K562 (cell line): ENCODE results near the gene SALL3. TPM values are rescaled to one million over a fixed set of nuclear protein-coding genes. Genes with fewer than 3 reads are reported as not detected.

Experiments used
- ATAC-seq: fragments of 200-7000 bp; cut with Tn5 transposase; 3 replicates; pipeline ENCODE4 v1.9.1; 2020; ENCODE audit warnings: moderate library complexity
- BruUV-seq: library from RNA; stranded (reverse); fragments of 400-500 nt; replicated peaks from 2 replicates; lab custom pipeline; 2021; lab: Mats Ljungman, UMichigan
- CTCF ChIA-PET: fragments of 300-600 bp; formaldehyde crosslinking; extraction: SDS; loops from one replicate; lab custom pipeline; 2021; ENCODE audit warnings: low intra/inter-chr PET ratio; lab: Yijun Ruan, JAX
- POLR2A ChIA-PET: fragments of 300-600, 350-650 bp; sonication (Branson Sonifier 250); formaldehyde crosslinking; extraction: SDS; loops from one replicate; lab custom pipeline; 2021; ENCODE audit warnings: antibody characterized with exemption, inconsistent platforms; lab: Yijun Ruan, JAX
- DNase-seq, 4 experiments: peaks; one replicate each; pipeline versions ENCODE4 v3.0.0 to v3.0.0-alpha.2; 2011 to 2018; ENCODE audit warnings: low spot score in 3 of 4, mixed read lengths in 3 of 4; ENCODE audit errors: extremely low read depth in 1 of 4
- FAIRE-seq: peaks from 2 replicates; lab custom pipeline; 2011; peaks lifted over from hg19 to GRCh38; lab: Jason Lieb, UNC
- H2AFZ ChIP-seq: 2 replicates; pipeline ENCODE4 v1.6.0; 2011; ENCODE audit warnings: low read depth, low read length, control low read depth, inconsistent platforms
- H3K27ac ChIP-seq: fragments of 200-600 bp; 3 replicates; pipeline ENCODE4 v1.8.0; 2011; ENCODE audit warnings: low read depth, mild to moderate bottlenecking, control low read depth, inconsistent platforms, low read length, moderate library complexity, mixed read lengths; ENCODE audit errors: extremely low read depth
- H3K27me3 ChIP-seq, 2 experiments: fragments of 300-600 bp in 1 of 2; 2 replicates in 1 of 2; 3 replicates in 1 of 2; pipeline versions ENCODE4 v1.6.0 to v1.8.0; 2011; ENCODE audit warnings: inconsistent platforms in 2 of 2, low read length in 2 of 2, mild to moderate bottlenecking in 1 of 2, mixed read lengths in 1 of 2, moderate library complexity in 1 of 2; ENCODE audit not compliant: control insufficient read depth in 2 of 2, insufficient read depth in 2 of 2
- H3K36me3 ChIP-seq: fragments of 300-600 bp; 3 replicates; pipeline ENCODE4 v1.8.0; 2011; ENCODE audit warnings: mild to moderate bottlenecking, low read length, inconsistent platforms; ENCODE audit not compliant: control insufficient read depth, insufficient read depth
- H3K4me1 ChIP-seq, 2 experiments: fragments of 200-600 bp in 1 of 2; replicated peaks in 1 of 2; 2 replicates in 1 of 2; 3 replicates in 1 of 2; pipeline versions ENCODE4 v1.5.1 to v1.8.0; 2011; ENCODE audit warnings: inconsistent platforms in 2 of 2, low read length in 2 of 2, mild to moderate bottlenecking in 1 of 2, mixed read lengths in 1 of 2, moderate library complexity in 1 of 2; ENCODE audit not compliant: control insufficient read depth in 2 of 2, insufficient read depth in 2 of 2
- H3K4me2 ChIP-seq: 2 replicates; pipeline ENCODE4 v1.6.1; 2011; ENCODE audit warnings: low read length, control low read depth, inconsistent platforms, mixed read lengths; ENCODE audit not compliant: insufficient read depth
- H3K4me3 ChIP-seq: fragments of 200-600 bp; sonication (generic), shearing (Covaris generic); 2 replicates; pipeline ENCODE4 v1.5.1; 2016; ENCODE audit warnings: control low read depth, inconsistent platforms
- H3K79me2 ChIP-seq: fragments of 200-600 bp; 3 replicates; pipeline ENCODE4 v1.8.0; 2011; ENCODE audit warnings: low read length, inconsistent platforms; ENCODE audit not compliant: control insufficient read depth, insufficient read depth
- H3K9ac ChIP-seq, 2 experiments: 2 replicates each; pipeline versions ENCODE4 v1.6.0 to v1.6.1; 2011; ENCODE audit warnings: low read depth in 2 of 2, low read length in 2 of 2, control low read depth in 1 of 2, inconsistent platforms in 1 of 2, mild to moderate bottlenecking in 1 of 2, mixed read lengths in 1 of 2; ENCODE audit not compliant: insufficient read depth in 1 of 2
- H3K9me1 ChIP-seq: one replicate; pipeline ENCODE4 v1.6.0; 2011; ENCODE audit warnings: inconsistent platforms, mild to moderate bottlenecking, low read length, moderate library complexity; ENCODE audit not compliant: control insufficient read depth, insufficient read depth
- H3K9me3 ChIP-seq: replicated peaks from 2 replicates; pipeline ENCODE4 v1.5.1; 2011; ENCODE audit warnings: low read depth, low read length, inconsistent platforms; ENCODE audit not compliant: control insufficient read depth, insufficient read depth
- H4K20me1 ChIP-seq: replicated peaks from 2 replicates; pipeline ENCODE4 v1.6.1; 2011; ENCODE audit warnings: low read length, inconsistent platforms, mixed read lengths; ENCODE audit not compliant: control insufficient read depth, insufficient read depth
- DMBX1 ChIP-seq: fragments of 250-450 bp; sonication (Bioruptor Pico); IDR thresholded peaks from 2 replicates; pipeline ENCODE4 v1.8.0; 2022; ENCODE audit warnings: inconsistent platforms, mild to moderate bottlenecking, moderate library complexity, borderline replicate concordance
- EWSR1 ChIP-seq: fragments of 450-650 bp; IDR thresholded peaks from 2 replicates; pipeline ENCODE4 v1.6.1; 2018; ENCODE audit warnings: borderline replicate concordance, mild to moderate bottlenecking, low read depth, moderate library complexity; ENCODE audit not compliant: partially characterized antibody
- GTF2E2 ChIP-seq: fragments of 200-800 bp; sonication (Bioruptor generic); IDR thresholded peaks from 2 replicates; pipeline ENCODE4 v1.6.1; 2016; ENCODE audit warnings: missing genetic modification characterization, missing compliant biosample characterization
- NCOA6 ChIP-seq: fragments of 450-650 bp; IDR thresholded peaks from 2 replicates; pipeline ENCODE4 v1.6.1; 2017; ENCODE audit warnings: mild to moderate bottlenecking
- RBM14 ChIP-seq: fragments of 200-400 bp; formaldehyde crosslinking; IDR thresholded peaks from 2 replicates; pipeline ENCODE4 v1.6.1; 2018; ENCODE audit warnings: low read depth, mild to moderate bottlenecking, low read length, moderate library complexity, borderline replicate concordance; ENCODE audit not compliant: insufficient read depth
- ZFP36 ChIP-seq: fragments of 150-350 bp; IDR thresholded peaks from 2 replicates; pipeline ENCODE4 v1.6.1; 2018; ENCODE audit warnings: low read length, low read depth; ENCODE audit not compliant: partially characterized antibody
- ZFP91 ChIP-seq: sonication (generic); formaldehyde crosslinking; IDR thresholded peaks from 2 replicates; pipeline ENCODE4 v1.8.0; 2022; ENCODE audit warnings: mild to moderate bottlenecking, missing genetic modification reagents
- WGBS: fragments of 100-300 bp; shearing (Covaris generic); methylation state at CpG from one replicate; pipeline ENCODE4 v1.1.6; 2016; ENCODE audit warnings: low coverage, mixed read lengths; ENCODE audit not compliant: insufficient coverage; ENCODE audit errors: missing lambda C conversion rate; 5-methylcytosine and 5-hydroxymethylcytosine counted together
- in situ Hi-C: fragments of 300-500 bp; cut with MboI; formaldehyde crosslinking; loops from 4 replicates; pipeline ENCODE4 v1.15.0; 2018; ENCODE audit warnings: inconsistent platforms, mixed read lengths
- intact Hi-C: fragments of 100-400 bp; cut with micrococcal nuclease; formaldehyde crosslinking; loops from 2 replicates; pipeline ENCODE4 v1.14.2; 2022
- polyA plus RNA-seq, 8 experiments: library from polyadenylated mRNA; depleted of rRNA in 4 of 8; stranded (reverse) in 5 of 8; unstranded in 3 of 8; fragments of >200 nt; fragmentation: Nextera tagmentation in 2 of 8; fragmentation: Illumina TruSeq in 1 of 8; extraction: Ambion mirVana in 2 of 8; extraction: Trizol in 1 of 8; gene quantifications; 2 replicates each; pipeline versions ENCODE4 v1.2.1 to v1.2.3, GENCODE V29; 2011 to 2014; ENCODE audit warnings: inconsistent platforms in 1 of 8, missing spikeins in 1 of 8
- total RNA-seq, 7 experiments: library from RNA; depleted of rRNA in 6 of 7; stranded (reverse); fragments of >200 nt in 6 of 7; fragmentation: Illumina TruSeq in 2 of 7; extraction: Trizol in 2 of 7; gene quantifications; 2 replicates each; pipeline versions ENCODE4 v1.2.1 to v1.2.3, GENCODE V29; 2011 to 2021; ENCODE audit warnings: low replicate concordance in 1 of 7

Gene SALL3
- total and polyA plus RNA-seq, 9 of the 15 experiments (the other 6 are each of a cell fraction or from before 2014, with no cell fraction given) = not detected

GRCh38 chr18:78978349-78979055 is 1.1 kb upstream of the SALL3 start (continued):
- TF ChIP-seq EWSR1 (no peak), GTF2E2 (tag) (no peak), RBM14 (no peak)

DNA sequence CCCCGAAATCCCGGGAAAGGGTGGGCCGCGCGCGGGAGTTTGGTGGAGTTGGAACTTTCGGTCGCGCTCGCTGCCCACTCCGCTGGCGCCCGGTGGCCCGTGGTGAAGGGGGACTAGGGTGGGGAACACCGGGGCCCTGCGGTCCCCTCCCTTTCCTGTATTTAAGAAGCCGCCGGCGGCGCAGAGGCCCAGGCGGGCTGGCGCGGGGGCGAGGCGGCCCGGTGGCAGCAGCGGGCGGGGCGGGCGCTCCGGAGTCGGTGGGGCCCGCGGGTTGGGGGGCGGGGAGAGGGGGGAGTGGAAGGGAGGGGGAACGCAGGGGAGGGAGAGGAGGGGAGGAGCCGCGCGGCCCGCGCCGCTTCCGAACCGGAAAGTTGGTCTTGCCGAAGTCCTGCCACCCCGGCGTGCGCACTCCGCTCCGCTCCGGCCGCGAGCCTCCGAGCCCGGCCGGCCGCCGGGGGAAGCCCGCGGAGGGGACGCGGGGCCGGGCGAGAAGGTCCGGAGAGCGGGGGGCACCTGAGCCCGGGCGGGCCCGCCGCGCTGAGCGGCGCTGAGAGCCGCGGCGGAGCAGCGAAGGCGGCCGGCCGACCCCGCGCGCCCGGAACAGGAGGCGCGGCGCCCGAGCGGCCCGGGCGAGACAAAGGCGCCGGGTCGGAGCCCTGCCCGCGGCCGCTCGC is 425 bp upstream of the SALL3 start:
- Histone ChIP-seq H3K27me3 (0 out of 5 replicates have a peak, but pooled peaks cover 0 to 5% of the 10 kb centered on the region in 2 experiments), H3K4me2 (no peak overlapping the region), H3K9me3 (no peaks in the 10 kb centered on the region), H3K9ac (no peak overlapping the region), H3K79me2 (no peaks in the 10 kb centered on the region), H3K4me1 (no peaks in the 10 kb centered on the region), H4K20me1 (no peaks in the 10 kb centered on the region), H3K36me3 (no peaks in the 10 kb centered on the region), H3K27ac (no peak overlapping the region), H2AFZ (no peak overlapping the region), H3K9me1 (no peaks in the 10 kb centered on the region), H3K4me3 (no peak overlapping the region)
- TF ChIP-seq ZFP36 (no peak), DMBX1 (CRISPR knock-in tag) (no peak), NCOA6 (no peak), ZFP91 (no peak)
- BruUV-seq = no TSS peak
- intact Hi-C loops = no loop called here
- ATAC-seq (no peak), FAIRE-seq (no peak), DNase-seq (no peak)
- ChIA-PET CTCF (no interaction called here), POLR2A (no interaction called here)
- WGBS = no CpG with 5 or more reads among the region's 98 CpGs
- in situ Hi-C loops = no loop called here
